ENCODE data around the gene FPR3.

Gene FPR3

GRCh38 chr19:51807925-51808324 lies 13.0 kb downstream of the FPR3 start:
- DNase-seq, result no peak

DNA sequence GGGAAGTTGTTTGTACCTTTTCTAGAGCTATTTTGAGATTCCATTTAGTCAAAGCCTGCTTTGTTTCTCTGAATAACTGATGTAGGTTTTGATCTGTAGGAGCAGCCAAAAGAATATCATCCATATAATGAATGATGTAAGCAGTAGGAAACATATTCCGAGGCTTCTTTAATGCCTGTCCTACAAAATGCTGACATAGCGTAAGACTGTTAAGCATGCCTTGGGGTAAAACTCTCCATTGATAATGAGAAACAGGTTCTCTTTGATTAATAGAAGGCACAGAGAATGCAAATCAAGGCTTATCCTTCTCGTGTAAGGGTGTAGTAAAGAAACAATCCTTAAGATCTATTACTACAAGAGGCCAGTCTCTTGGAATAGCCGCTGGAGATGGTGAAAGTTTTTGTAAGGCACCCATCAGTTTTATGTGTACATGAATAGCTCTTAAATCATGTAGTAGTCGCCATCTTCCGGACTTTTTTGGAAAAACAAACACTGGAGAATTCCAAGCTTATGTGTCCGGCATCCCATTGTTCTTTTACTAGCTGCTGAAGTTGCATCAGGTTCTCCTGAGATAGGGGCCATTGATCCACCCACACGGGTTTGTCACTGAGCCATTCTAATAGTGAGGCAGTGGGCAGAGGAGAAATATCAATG lies 13.5 kb downstream of the FPR3 start:
- no peak for DNase-seq

GRCh38 chr19:51809787-51810186 lies 14.8 kb downstream of the FPR3 start:
- no peak for DNase-seq

DNA sequence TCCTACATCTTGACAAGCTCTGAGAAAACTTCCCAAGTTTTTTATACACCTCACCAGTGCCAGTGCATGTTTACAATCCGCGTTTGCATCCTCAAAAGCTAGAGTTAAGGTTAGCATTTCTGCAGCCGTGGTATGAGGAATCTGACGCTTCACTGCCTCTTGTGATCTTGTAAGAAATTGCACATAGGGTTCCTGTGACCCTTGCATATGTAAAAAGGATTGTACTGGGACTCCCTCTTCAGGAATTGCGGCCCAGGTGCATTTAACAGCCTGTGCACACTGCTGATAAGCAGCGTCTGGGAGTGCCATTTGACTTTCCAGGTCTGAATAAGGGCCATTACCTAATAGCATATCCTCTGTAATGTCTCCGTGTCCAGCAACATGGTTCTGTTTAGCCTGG lies 15.3 kb downstream of the FPR3 start:
- DNase-seq, result no peak

- DNase-seq, result no peak
Measured at GRCh38 chr19:51811344-51811743, 16.4 kb downstream of the FPR3 start.

DNA sequence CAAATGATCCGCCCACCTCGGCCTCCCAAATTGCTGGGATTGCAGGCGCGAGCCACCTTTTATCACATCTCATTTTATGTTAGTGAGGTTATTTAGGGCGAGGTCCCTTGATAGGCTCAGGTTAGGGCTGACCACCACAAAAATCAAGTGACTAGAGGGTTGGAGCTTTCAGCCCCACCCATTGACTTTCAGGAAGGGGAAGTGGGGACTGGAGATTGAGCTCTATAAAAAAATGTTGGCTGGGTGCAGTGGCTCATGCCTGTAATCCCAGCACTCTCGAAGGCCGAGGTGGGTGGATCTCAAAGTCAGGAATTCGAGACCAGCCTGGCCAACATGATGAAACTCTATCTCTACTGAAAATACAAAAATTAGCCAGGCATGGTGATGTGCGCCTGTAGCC lies 20.1 kb downstream of the FPR3 start:
- no peak for DNase-seq

DNA sequence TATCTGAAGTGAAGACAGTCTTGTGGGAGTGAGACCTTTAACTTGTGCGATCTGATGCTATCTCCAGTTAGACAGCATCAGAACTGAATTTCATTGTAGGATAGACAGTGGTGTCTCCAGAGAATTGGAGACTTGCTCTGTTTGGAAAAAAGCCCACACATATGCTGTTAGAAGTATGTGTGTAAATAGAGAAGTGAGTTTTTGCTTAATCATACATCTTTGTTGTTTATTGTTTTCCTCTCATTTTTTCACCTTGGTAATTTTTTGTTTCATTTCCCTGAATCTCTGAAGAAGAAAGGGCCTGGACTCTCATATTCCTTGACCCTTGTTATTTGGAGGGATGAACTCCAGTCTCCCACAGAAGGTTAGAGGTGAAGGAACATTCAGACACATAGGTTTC lies 21.8 kb downstream of the FPR3 start:
- no peak for DNase-seq

GRCh38 chr19:51820011-51820410 lies 25.1 kb downstream of the FPR3 start:
- no peak for DNase-seq

DNA sequence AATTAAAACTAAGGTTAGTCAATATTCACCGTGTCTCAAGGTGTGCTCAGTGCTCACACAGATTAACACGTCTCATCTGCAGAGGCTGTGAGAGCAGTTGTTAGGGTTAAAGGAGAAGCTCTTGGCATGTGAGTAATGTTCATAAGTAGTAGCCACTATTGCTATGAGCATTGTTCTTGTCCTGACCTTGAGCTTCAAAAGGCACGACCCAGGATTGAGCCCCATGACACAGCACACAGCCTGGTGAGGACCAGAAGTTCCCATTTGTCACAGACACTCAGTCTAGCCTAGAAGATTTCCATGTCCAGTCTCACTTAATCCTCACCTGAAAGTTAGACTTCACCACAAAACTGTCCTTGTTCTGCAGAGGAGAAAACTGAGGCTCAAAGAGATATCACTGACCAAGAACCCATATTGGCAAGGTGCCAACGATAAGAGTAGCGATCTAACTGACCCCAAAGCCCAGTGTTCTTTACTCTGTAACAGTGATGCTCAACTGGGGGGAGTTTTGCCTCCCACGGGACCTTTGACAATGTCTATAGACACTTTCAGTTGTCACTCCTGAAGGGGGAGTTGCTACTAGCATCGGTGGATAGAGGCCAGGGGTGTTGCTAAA lies 26.0 kb downstream of the FPR3 start:
- no peak for DNase-seq

DNA sequence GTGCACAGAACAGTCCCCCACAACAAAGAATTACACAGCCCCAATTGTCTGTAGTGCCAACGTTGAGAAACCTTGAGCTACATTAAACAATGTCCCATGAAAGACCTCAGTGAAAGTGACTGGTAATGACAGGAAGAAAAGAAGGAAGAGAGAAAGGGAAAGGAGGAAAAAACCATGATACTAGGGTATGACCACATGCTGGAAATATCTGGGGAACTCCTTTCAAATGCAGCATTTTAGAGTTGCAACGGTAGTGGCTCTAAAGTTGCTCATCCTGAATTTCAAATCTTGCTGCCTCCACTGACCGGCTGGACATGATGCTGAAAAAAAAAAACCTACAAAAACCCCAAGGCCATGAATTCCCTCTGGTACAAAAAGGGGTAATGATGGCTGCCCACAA lies 26.5 kb downstream of the FPR3 start:
- DNase-seq, result no peak

- no peak for DNase-seq
Measured at GRCh38 chr19:51821921-51822320, 27.0 kb downstream of the FPR3 start.

GRCh38 chr19:51822325-51822724 lies 27.4 kb downstream of the FPR3 start:
- DNase-seq, result no peak

GRCh38 chr19:51822946-51823345 lies 28.0 kb downstream of the FPR3 start:
- no peak for DNase-seq

GRCh38 chr19:51824281-51825005 lies 29.5 kb downstream of the FPR3 start:
- no peak for DNase-seq

DNA sequence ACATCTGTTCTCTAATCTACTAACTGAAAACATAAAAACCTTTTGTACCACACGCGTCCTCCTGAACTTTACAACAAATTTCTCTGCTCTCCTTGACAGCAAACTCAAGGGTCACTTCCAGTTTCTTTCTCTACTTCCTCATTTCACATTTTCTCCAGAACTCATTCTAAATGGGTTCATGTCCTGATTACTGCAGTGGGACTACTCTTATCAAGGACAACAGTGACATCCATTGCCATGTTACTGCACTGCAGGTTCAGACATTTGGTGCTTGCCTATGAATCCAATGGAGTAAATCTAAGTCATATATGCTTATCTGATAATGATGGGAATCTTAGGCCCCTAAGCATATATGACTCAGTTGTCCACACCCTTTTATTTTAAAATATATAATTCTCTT lies 35.3 kb downstream of the FPR3 start:
- DNase-seq, result no peak

DNA sequence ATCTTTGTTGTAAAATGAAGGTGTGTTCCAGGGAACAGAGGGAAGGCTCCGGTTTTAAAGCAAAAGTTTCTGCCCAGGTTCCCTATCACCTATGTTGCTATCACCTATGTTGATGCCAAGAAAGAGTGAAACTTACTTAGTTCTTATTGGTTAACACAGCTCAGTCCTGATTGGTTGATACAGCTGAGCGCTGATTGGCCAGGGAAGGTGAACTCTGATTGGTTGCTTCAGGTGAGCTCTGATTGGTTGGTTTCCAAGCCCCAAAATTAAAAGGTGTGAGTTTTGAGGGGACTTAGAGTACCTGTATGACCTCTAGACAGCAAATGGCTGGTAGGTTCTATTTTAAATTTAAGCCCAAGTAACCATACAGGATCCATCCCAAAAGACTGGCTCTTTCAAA lies 42.2 kb downstream of the FPR3 start:
- no peak for DNase-seq

GRCh38 chr19:51861870-51862622 lies 67.1 kb downstream of the FPR3 start:
- DNase-seq, result no peak

GRCh38 chr19:51873097-51873496 lies 78.1 kb downstream of the FPR3 start:
- DNase-seq, result no peak

Measured in left hindlimb (tissue), 1 donor.